OCI-LY7 (cell line): Measurements from ENCODE around the gene BPIFB4. TPM values are rescaled to one million over a fixed set of nuclear protein-coding genes. Genes with fewer than 3 reads are reported as not detected.

Source experiments
- BruUV-seq: library from RNA; stranded (reverse); fragments of 400-500 nt; replicated peaks from 2 replicates; lab custom pipeline; 2021; lab: Mats Ljungman, UMichigan
- CTCF ChIA-PET: fragments of 300-600 bp; sonication (Branson Sonifier 250); formaldehyde crosslinking; loops from one replicate; lab custom pipeline; 2022; ENCODE audit warnings: antibody characterized with exemption; ENCODE audit not compliant: unreplicated experiment; lab: Charles Lee
- POLR2A ChIA-PET: fragments of 300-600 bp; sonication (Branson Sonifier 250); formaldehyde crosslinking; loops from one replicate; lab custom pipeline; 2022; ENCODE audit warnings: antibody characterized with exemption; lab: Charles Lee
- DNase-seq: peaks from one replicate; pipeline ENCODE4 v3.0.0-alpha.2; 2015; ENCODE audit warnings: low spot score
- H2AFZ ChIP-seq: fragments of 200-600 bp; sonication (generic), shearing (Covaris generic); 2 replicates; pipeline ENCODE4 v1.6.1; 2014; ENCODE audit warnings: mild to moderate bottlenecking, antibody characterized with exemption, low read length, moderate library complexity
- H3K27ac ChIP-seq: fragments of 200-600 bp; sonication (generic); 2 replicates; pipeline ENCODE4 v1.5.1; 2014; ENCODE audit warnings: mixed run types, low read depth, mild to moderate bottlenecking, moderate library complexity, low read length, inconsistent platforms; ENCODE audit not compliant: poor library complexity, severe bottlenecking
- H3K36me3 ChIP-seq: fragments of 200-600 bp; sonication (generic); 2 replicates; pipeline ENCODE4 v1.6.1; 2014; ENCODE audit warnings: mild to moderate bottlenecking, antibody characterized with exemption, low read length, moderate library complexity, mixed read lengths; ENCODE audit not compliant: insufficient read depth
- H3K4me1 ChIP-seq: fragments of 200-600 bp; sonication (generic); 2 replicates; pipeline ENCODE4 v1.5.1; 2014; ENCODE audit warnings: mild to moderate bottlenecking, low read length; ENCODE audit not compliant: insufficient read depth, poor library complexity, severe bottlenecking
- H3K4me2 ChIP-seq: fragments of 200-600 bp; sonication (generic); 2 replicates; pipeline ENCODE4 v1.6.1; 2014; ENCODE audit warnings: mild to moderate bottlenecking, low read length
- H3K4me3 ChIP-seq: fragments of 200-600 bp; sonication (generic); 2 replicates; pipeline ENCODE4 v1.5.1; 2014; ENCODE audit warnings: mild to moderate bottlenecking, low read depth, low read length; ENCODE audit not compliant: poor library complexity, severe bottlenecking
- H3K79me2 ChIP-seq: fragments of 200-600 bp; sonication (generic); 2 replicates; pipeline ENCODE4 v1.6.1; 2016; ENCODE audit warnings: low read depth, mild to moderate bottlenecking, low read length, moderate library complexity, mixed read lengths; ENCODE audit not compliant: insufficient read depth
- H3K9me2 ChIP-seq: fragments of 200-600 bp; sonication (generic); 2 replicates; pipeline ENCODE4 v1.6.1; 2016; ENCODE audit warnings: mild to moderate bottlenecking, low read length, mixed read lengths; ENCODE audit not compliant: insufficient read depth
- H3K9me3 ChIP-seq: fragments of 200-600 bp; sonication (generic); 2 replicates; pipeline ENCODE4 v1.6.1; 2014; ENCODE audit warnings: mild to moderate bottlenecking, mixed run types, low read length, mixed read lengths
- H4K20me1 ChIP-seq: fragments of 200-600 bp; sonication (generic); 2 replicates; pipeline ENCODE4 v1.6.1; 2014; ENCODE audit warnings: mild to moderate bottlenecking, antibody characterized with exemption, low read length, moderate library complexity, mixed read lengths; ENCODE audit not compliant: insufficient read depth
- EZH2phosphoT487 ChIP-seq: fragments of 200-600 bp; sonication (generic); IDR thresholded peaks from 2 replicates; pipeline ENCODE4 v1.6.1; 2018; ENCODE audit warnings: low read depth, borderline replicate concordance, mild to moderate bottlenecking, mixed run types, antibody characterized with exemption, low read length, moderate library complexity, mixed read lengths
- intact Hi-C: fragments of 100-400 bp; cut with micrococcal nuclease; formaldehyde crosslinking; loops from one replicate; pipeline ENCODE4 v1.10.0; 2022; ENCODE audit not compliant: unreplicated experiment
- total RNA-seq, 2 experiments: library from RNA; depleted of rRNA in 1 of 2; stranded (reverse); fragments of >200 nt in 1 of 2; shearing (Covaris generic) in 1 of 2; gene quantifications; 2 replicates each; pipeline ENCODE4 v1.2.3, GENCODE V29; 2014 to 2022
- TF ChIP-seq, protein P1 (sequence below): fragments of 200-600 bp; sonication (generic); conservative IDR thresholded peaks from 2 replicates; pipeline ENCODE4 v1.5.1; 2014; ENCODE audit warnings: mild to moderate bottlenecking, antibody characterized with exemption, low read length, moderate library complexity, mixed read lengths

BPIFB4 gene
- total RNA-seq, 2 experiments from 2014 or later = not detected

DNA sequence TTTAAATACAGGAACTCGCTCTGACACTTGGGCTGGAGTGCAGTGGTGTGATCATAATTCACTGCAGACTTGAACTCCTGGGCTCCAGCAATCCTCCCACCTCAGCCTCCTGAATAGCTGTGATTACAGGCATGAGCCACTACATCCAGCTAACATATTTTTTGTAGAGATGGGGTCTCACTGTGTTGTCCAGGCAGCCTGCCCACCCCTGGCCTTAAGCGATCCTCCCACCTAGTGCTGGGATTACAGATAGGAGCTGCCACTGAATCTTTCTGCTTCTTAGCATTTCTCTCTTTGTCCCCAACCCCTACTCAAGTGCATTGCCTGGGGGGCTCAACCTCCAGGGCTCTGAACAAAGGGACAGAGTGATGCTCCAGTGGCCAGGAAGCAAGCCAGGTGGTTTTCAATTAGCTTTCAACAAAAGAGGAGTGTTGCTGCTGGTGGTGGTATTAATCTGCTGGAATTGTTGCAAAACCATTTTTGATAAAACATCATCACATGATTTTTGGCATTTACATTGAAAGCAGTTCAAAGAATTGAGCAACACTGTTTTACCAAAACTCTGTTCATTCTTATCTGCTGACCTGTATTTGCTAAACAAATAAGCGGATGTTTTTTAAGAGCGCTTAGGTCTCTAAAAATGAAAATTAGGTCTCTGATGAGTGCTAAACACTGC is 48.1 kb downstream of the BPIFB4 start:
- no peaks in the 10 kb centered on the region for H3K79me2 ChIP-seq
- no peaks in the 10 kb centered on the region for H4K20me1 ChIP-seq
- intact Hi-C loops = no loop called here
- no peak overlapping the region for H3K4me3 ChIP-seq
- BruUV-seq = no TSS peak
- no peak for TF ChIP-seq EZH2phosphoT487
- TF ChIP-seq, protein P1, sequence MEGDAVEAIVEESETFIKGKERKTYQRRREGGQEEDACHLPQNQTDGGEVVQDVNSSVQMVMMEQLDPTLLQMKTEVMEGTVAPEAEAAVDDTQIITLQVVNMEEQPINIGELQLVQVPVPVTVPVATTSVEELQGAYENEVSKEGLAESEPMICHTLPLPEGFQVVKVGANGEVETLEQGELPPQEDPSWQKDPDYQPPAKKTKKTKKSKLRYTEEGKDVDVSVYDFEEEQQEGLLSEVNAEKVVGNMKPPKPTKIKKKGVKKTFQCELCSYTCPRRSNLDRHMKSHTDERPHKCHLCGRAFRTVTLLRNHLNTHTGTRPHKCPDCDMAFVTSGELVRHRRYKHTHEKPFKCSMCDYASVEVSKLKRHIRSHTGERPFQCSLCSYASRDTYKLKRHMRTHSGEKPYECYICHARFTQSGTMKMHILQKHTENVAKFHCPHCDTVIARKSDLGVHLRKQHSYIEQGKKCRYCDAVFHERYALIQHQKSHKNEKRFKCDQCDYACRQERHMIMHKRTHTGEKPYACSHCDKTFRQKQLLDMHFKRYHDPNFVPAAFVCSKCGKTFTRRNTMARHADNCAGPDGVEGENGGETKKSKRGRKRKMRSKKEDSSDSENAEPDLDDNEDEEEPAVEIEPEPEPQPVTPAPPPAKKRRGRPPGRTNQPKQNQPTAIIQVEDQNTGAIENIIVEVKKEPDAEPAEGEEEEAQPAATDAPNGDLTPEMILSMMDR = no peak
- POLR2A ChIA-PET = no interaction called here
- H3K4me1 ChIP-seq = no peaks in the 10 kb centered on the region
- no peak for DNase-seq
- no peaks in the 10 kb centered on the region for H3K36me3 ChIP-seq
- CTCF ChIA-PET = no interaction called here
- H3K27ac ChIP-seq = no peak overlapping the region
- no peak overlapping the region for H3K4me2 ChIP-seq
- H3K9me2 ChIP-seq = no peaks in the 10 kb centered on the region
- H2AFZ ChIP-seq = no peak overlapping the region
- no peaks in the 10 kb centered on the region for H3K9me3 ChIP-seq

GRCh38 chr20:33130568-33131061 is 51.2 kb downstream of the BPIFB4 start:
- Histone ChIP-seq H3K9me2 (no peaks in the 10 kb centered on the region), H3K79me2 (no peaks in the 10 kb centered on the region), H2AFZ (no peak overlapping the region), H4K20me1 (no peaks in the 10 kb centered on the region), H3K4me1 (no peaks in the 10 kb centered on the region), H3K9me3 (no peaks in the 10 kb centered on the region), H3K4me3 (no peak overlapping the region), H3K27ac (no peak overlapping the region), H3K4me2 (no peak overlapping the region), H3K36me3 (no peaks in the 10 kb centered on the region)
- no peak for DNase-seq
- POLR2A ChIA-PET = no interaction called here
- BruUV-seq = no TSS peak
- CTCF ChIA-PET = interaction anchor here (0.6 kb wide), 1 partner anchor 555 kb away, joined by 3 read pairs; no protein-coding TSS in a partner anchor
- TF ChIP-seq EZH2phosphoT487 = no peak
- TF ChIP-seq, protein P1 = no peak
- intact Hi-C loops = no loop called here

DNA sequence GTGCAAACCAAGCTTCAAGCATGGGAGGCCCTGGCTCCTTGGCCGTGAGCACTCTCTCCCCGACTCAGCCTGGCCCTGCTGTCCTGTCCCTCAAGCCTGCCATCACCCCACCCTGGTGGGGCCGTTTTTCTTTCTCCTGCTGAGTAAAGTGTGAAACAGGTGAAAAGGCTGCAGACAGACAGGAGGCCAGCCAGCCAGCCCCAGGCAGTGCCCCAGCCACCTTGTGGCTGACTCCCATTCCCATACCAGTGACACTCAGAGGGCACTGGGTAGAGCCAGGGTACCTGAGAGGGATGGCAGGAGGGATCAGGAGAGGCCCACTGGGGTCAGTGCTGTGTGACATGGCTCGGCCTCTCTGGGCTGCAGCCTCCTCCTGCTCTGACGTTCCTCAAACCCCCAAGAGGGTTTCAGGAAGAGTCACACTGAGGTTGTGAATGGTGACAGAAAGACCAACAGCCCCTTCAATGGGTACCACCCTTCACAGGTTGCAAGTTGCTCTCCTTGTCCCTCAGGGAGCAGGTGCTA is 52.6 kb downstream of the BPIFB4 start:
- intact Hi-C loops = no loop called here
- H4K20me1 ChIP-seq = no peaks in the 10 kb centered on the region
- H3K27ac ChIP-seq = no peak overlapping the region
- H3K4me3 ChIP-seq = no peak overlapping the region
- no peaks in the 10 kb centered on the region for H3K79me2 ChIP-seq
- no peak for DNase-seq
- no TSS peak for BruUV-seq
- no peak overlapping the region for H2AFZ ChIP-seq
- TF ChIP-seq, protein P1 = no peak
- no peak for TF ChIP-seq EZH2phosphoT487
- H3K36me3 ChIP-seq = no peaks in the 10 kb centered on the region
- ChIA-PET CTCF (no interaction called here), POLR2A (no interaction called here)
- H3K9me2 ChIP-seq = no peaks in the 10 kb centered on the region
- H3K4me1 ChIP-seq = no peaks in the 10 kb centered on the region
- no peak overlapping the region for H3K4me2 ChIP-seq
- H3K9me3 ChIP-seq = no peaks in the 10 kb centered on the region
